ENCODE data around the gene RPL10. TPM values are rescaled to one million over a fixed set of nuclear protein-coding genes. Genes with fewer than 3 reads are reported as not detected.

The RPL10 gene
- total RNA-seq, 1 donor from 2014 or later = 1,850 TPM

GRCh38 chrX:154354516-154354915, 43.7 kb upstream of the RPL10 start:
- DNase-seq = no peak
- H3K27ac ChIP-seq (replicated peaks) = peak overlapping the region; percentile 19
- peaks cover 32% of the 10 kb centered on the region for H3K4me1 ChIP-seq
- no peak overlapping the region for H3K4me3 ChIP-seq
- no peaks in the 10 kb centered on the region for H3K9me3 ChIP-seq (replicated peaks)
- intact Hi-C loops (cut with micrococcal nuclease) = no loop called here
- no peak for TF ChIP-seq CTCF (IDR thresholded peaks at IDR 0.05; ENCODE audit: borderline replicate concordance)
- H3K27me3 ChIP-seq (ENCODE audit: low read depth) = no peaks in the 10 kb centered on the region
- H3K36me3 ChIP-seq = peaks cover 99% of the 10 kb centered on the region

GRCh38 chrX:154355094-154355775, 42.9 kb upstream of the RPL10 start:
- Histone ChIP-seq H3K36me3 (peaks cover 99% of the 10 kb centered on the region), H3K9me3 (replicated peaks) (no peaks in the 10 kb centered on the region), H3K4me1 (peaks cover 34% of the 10 kb centered on the region), H3K4me3 (no peak overlapping the region), H3K27ac (replicated peaks) (no peak overlapping the region), H3K27me3 (ENCODE audit: low read depth) (no peaks in the 10 kb centered on the region)
- no peak for TF ChIP-seq CTCF (IDR thresholded peaks at IDR 0.05; ENCODE audit: borderline replicate concordance)
- intact Hi-C loops (cut with micrococcal nuclease) = no loop called here
- peak; percentile 5 for DNase-seq

GRCh38 chrX:154355776-154356140, 42.4 kb upstream of the RPL10 start:
- H3K4me1 ChIP-seq = peaks cover 32% of the 10 kb centered on the region
- peak; percentile 14 for DNase-seq
- intact Hi-C loops (cut with micrococcal nuclease) = no loop called here
- no peak for TF ChIP-seq CTCF (IDR thresholded peaks at IDR 0.05; ENCODE audit: borderline replicate concordance)
- H3K27me3 ChIP-seq (ENCODE audit: low read depth) = no peaks in the 10 kb centered on the region
- H3K9me3 ChIP-seq (replicated peaks) = no peaks in the 10 kb centered on the region
- H3K4me3 ChIP-seq = no peak overlapping the region
- H3K27ac ChIP-seq (replicated peaks) = no peak overlapping the region
- H3K36me3 ChIP-seq = peaks cover 99% of the 10 kb centered on the region

GRCh38 chrX:154356596-154356995, 41.6 kb upstream of the RPL10 start:
- Histone ChIP-seq H3K9me3 (replicated peaks) (no peaks in the 10 kb centered on the region), H3K36me3 (peaks cover 95% of the 10 kb centered on the region), H3K4me1 (peaks cover 26% of the 10 kb centered on the region), H3K27me3 (ENCODE audit: low read depth) (no peaks in the 10 kb centered on the region), H3K27ac (replicated peaks) (peak overlapping the region; percentile 40), H3K4me3 (no peak overlapping the region)
- intact Hi-C loops (cut with micrococcal nuclease) = no loop called here
- no peak for TF ChIP-seq CTCF (IDR thresholded peaks at IDR 0.05; ENCODE audit: borderline replicate concordance)
- DNase-seq = no peak

- Histone ChIP-seq H3K27me3 (ENCODE audit: low read depth) (no peaks in the 10 kb centered on the region), H3K9me3 (replicated peaks) (no peaks in the 10 kb centered on the region), H3K4me3 (no peak overlapping the region), H3K27ac (replicated peaks) (peak overlapping the region; percentile 40), H3K36me3 (peaks cover 95% of the 10 kb centered on the region), H3K4me1 (peaks cover 26% of the 10 kb centered on the region)
- no peak for DNase-seq
- intact Hi-C loops (cut with micrococcal nuclease) = no loop called here
- no peak for TF ChIP-seq CTCF (IDR thresholded peaks at IDR 0.05; ENCODE audit: borderline replicate concordance)
Observed at GRCh38 chrX:154357205-154357604, 41.0 kb upstream of the RPL10 start.
